ENCODE data around the gene DUSP16. TPM values are rescaled to one million over a fixed set of nuclear protein-coding genes. Genes with fewer than 3 reads are reported as not detected.
A peak's percentile ranks its signal among the peaks of the same experiment; 100 is the strongest.

The DUSP16 gene
- total RNA-seq, 1 experiment from 2014 or later, result 10.6 TPM

DNA sequence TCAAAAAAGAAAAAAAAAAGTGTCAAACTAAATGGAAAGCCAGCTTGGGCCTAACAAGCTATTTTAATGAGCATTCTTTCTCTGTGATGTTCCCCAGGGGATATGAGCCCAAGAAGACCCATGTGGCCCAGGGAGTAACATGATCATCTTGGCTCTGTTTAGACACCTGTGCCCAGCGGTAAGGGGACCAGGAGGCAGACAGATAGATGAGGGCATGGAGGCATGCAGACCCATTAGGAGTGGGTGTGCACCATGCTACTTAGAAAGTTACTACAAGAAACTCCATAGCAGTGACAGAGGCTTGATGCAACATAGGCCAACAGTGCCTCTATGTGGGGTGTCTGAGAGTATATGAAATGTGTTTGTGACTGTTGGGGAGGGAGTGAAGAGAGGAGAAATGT is 45.9 kb upstream of the DUSP16 start:
- Histone ChIP-seq H3K9me3 (ENCODE audit: low read depth, low read length, poor library complexity, severe bottlenecking) (no peaks in the 10 kb centered on the region), H3K36me3 (ENCODE audit: insufficient read depth, low read length, poor library complexity, severe bottlenecking) (no peaks in the 10 kb centered on the region), H3K27ac (ENCODE audit: low read depth, low read length, poor library complexity, severe bottlenecking) (no peak overlapping the region), H3K4me1 (ENCODE audit: insufficient read depth, low read length, poor library complexity, severe bottlenecking) (peaks cover 5% of the 10 kb centered on the region), H3K27me3 (replicated peaks; ENCODE audit: insufficient read depth, low read depth, low read length, poor library complexity) (no peaks in the 10 kb centered on the region), H3K4me3 (ENCODE audit: low read depth, low read length, poor library complexity, severe bottlenecking) (no peak overlapping the region)
- intact Hi-C loops (cut with micrococcal nuclease; ENCODE audit: unreplicated experiment), result no loop called here
- BruUV-seq (replicated peaks), result no TSS peak
- CTCF ChIA-PET, result interaction anchor here (0.8 kb wide), 1 partner anchor 241 kb away, joined by 3 read pairs; no protein-coding TSS in a partner anchor
- TF ChIP-seq, protein P1, sequence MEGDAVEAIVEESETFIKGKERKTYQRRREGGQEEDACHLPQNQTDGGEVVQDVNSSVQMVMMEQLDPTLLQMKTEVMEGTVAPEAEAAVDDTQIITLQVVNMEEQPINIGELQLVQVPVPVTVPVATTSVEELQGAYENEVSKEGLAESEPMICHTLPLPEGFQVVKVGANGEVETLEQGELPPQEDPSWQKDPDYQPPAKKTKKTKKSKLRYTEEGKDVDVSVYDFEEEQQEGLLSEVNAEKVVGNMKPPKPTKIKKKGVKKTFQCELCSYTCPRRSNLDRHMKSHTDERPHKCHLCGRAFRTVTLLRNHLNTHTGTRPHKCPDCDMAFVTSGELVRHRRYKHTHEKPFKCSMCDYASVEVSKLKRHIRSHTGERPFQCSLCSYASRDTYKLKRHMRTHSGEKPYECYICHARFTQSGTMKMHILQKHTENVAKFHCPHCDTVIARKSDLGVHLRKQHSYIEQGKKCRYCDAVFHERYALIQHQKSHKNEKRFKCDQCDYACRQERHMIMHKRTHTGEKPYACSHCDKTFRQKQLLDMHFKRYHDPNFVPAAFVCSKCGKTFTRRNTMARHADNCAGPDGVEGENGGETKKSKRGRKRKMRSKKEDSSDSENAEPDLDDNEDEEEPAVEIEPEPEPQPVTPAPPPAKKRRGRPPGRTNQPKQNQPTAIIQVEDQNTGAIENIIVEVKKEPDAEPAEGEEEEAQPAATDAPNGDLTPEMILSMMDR (conservative IDR thresholded peaks at IDR 0.05; ENCODE audit: low read depth, low read length), result 0 out of 2 replicates have a peak, but pooled peaks have one; percentile 21
- no peak for TF ChIP-seq EZH2 (IDR thresholded peaks at IDR 0.05; ENCODE audit: borderline replicate concordance, low read depth, low read length, poor library complexity, severe bottlenecking)
- peak; percentile 7 for DNase-seq (ENCODE audit: low spot score)
- POLR2A ChIA-PET (ENCODE audit: low non-redundant PET), result no interaction called here

DNA sequence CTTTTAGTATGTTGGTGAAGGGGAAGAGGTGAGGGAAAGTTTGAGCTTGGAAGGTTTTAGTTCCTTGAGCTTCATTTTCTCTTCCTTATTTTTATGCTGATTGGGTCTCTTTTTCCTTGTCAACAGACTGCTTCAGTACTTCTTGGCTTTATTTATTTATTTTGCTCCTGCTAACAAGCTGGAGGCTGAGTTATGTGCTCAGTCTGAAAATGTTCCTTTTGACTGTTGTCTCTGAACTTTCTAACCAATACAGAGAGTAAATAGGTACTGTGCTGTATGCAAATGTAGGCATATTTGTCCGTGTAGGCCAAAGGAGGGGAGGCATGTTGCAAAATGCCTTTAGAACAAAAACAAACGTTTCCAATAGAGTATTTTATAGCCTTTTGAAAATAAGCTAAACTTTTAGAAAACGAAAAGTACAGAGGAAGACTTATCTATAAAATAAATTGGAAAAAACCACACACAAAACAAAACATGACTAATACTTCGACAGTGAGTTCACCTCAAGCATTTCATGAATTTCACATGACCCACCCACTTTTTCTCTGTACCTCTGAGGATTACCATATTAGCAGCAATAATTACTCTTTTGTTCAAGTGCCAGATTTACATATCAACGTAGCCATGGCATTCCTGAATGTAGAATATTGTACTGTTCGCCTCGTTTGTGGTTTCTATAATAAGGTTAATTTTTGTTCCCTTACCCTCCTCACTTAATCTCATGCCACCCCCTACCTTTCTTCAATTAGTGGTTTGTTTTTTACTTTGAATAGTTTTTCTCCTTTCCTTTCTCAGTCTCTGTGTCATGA is 44.3 kb upstream of the DUSP16 start:
- no peak for TF ChIP-seq EZH2 (IDR thresholded peaks at IDR 0.05; ENCODE audit: borderline replicate concordance, low read depth, low read length, poor library complexity, severe bottlenecking)
- TF ChIP-seq, protein P1 (conservative IDR thresholded peaks at IDR 0.05; ENCODE audit: low read depth, low read length), result no peak
- intact Hi-C loops (cut with micrococcal nuclease; ENCODE audit: unreplicated experiment), result no loop called here
- POLR2A ChIA-PET (ENCODE audit: low non-redundant PET), result no interaction called here

DNA sequence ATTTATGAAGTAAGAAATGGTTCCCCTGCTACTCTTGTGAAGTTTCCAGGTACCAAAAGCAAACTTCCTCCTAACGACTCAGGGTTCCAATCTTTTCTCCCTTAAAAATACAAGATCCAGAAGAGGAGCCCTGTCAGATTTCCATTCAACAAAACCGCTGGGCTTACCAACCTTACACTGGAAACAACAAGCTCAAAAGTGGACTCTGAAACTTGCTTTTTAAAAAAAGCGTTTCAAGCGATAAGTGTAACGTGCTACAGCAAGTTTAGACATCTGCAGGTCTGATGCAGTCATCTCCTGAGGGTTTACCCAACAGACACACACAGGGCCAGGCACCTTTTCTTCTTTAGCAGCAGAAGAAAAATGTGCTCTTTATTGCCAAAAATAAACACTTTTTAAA is 42.1 kb upstream of the DUSP16 start:
- no peaks in the 10 kb centered on the region for H3K4me1 ChIP-seq (ENCODE audit: insufficient read depth, low read length, poor library complexity, severe bottlenecking)

More for the DNA sequence above, 44.3 kb upstream of the DUSP16 start:
- Histone ChIP-seq H3K36me3 (ENCODE audit: insufficient read depth, low read length, poor library complexity, severe bottlenecking) (no peaks in the 10 kb centered on the region), H3K27ac (ENCODE audit: low read depth, low read length, poor library complexity, severe bottlenecking) (no peak overlapping the region), H3K9me3 (ENCODE audit: low read depth, low read length, poor library complexity, severe bottlenecking) (no peaks in the 10 kb centered on the region), H3K4me3 (ENCODE audit: low read depth, low read length, poor library complexity, severe bottlenecking) (no peak overlapping the region), H3K27me3 (replicated peaks; ENCODE audit: insufficient read depth, low read depth, low read length, poor library complexity) (no peaks in the 10 kb centered on the region), H3K4me1 (ENCODE audit: insufficient read depth, low read length, poor library complexity, severe bottlenecking) (no peaks in the 10 kb centered on the region)
- CTCF ChIA-PET, result no interaction called here
- BruUV-seq (replicated peaks), result no TSS peak
- DNase-seq (ENCODE audit: low spot score), result no peak

More for the DNA sequence above, 42.1 kb upstream of the DUSP16 start:
- Histone ChIP-seq H3K4me3 (ENCODE audit: low read depth, low read length, poor library complexity, severe bottlenecking) (no peak overlapping the region), H3K27me3 (replicated peaks; ENCODE audit: insufficient read depth, low read depth, low read length, poor library complexity) (no peaks in the 10 kb centered on the region), H3K9me3 (ENCODE audit: low read depth, low read length, poor library complexity, severe bottlenecking) (no peaks in the 10 kb centered on the region), H3K27ac (ENCODE audit: low read depth, low read length, poor library complexity, severe bottlenecking) (no peak overlapping the region), H3K36me3 (ENCODE audit: insufficient read depth, low read length, poor library complexity, severe bottlenecking) (no peaks in the 10 kb centered on the region)
- POLR2A ChIA-PET (ENCODE audit: low non-redundant PET), result no interaction called here
- intact Hi-C loops (cut with micrococcal nuclease; ENCODE audit: unreplicated experiment), result no loop called here
- BruUV-seq (replicated peaks), result no TSS peak
- CTCF ChIA-PET, result no interaction called here
- no peak for DNase-seq (ENCODE audit: low spot score)
- TF ChIP-seq EZH2 (IDR thresholded peaks at IDR 0.05; ENCODE audit: borderline replicate concordance, low read depth, low read length, poor library complexity, severe bottlenecking), result no peak
- TF ChIP-seq, protein P1 (conservative IDR thresholded peaks at IDR 0.05; ENCODE audit: low read depth, low read length), result no peak
